Ascending aorta (tissue), 2 donors: ENCODE results near the gene TPSD1. TPM values are rescaled to one million over a fixed set of nuclear protein-coding genes. Genes with fewer than 3 reads are reported as not detected.
"Not testable (repeated sequence)": the region's sequence is repeated elsewhere in the genome, so short reads cannot be mapped to it uniquely, and the experiment has no call there.

Experiments
- DNase-seq, 2 donors: peaks; one replicate each; pipeline ENCODE4 v3.0.0-alpha.2; 2019; ENCODE audit warnings: low spot score in 2 of 2
- H3K27ac ChIP-seq, 2 donors: fragments of 200-600 bp; sonication (generic); one replicate each; pipeline ENCODE4 v1.5.1; 2016 to 2017; ENCODE audit warnings: mild to moderate bottlenecking in 1 of 2
- H3K27me3 ChIP-seq: fragments of 200-600 bp; sonication (generic); one replicate; pipeline ENCODE4 v1.5.1; 2017
- H3K36me3 ChIP-seq, 2 donors: fragments of 200-600 bp; sonication (generic); one replicate each; pipeline ENCODE4 v1.5.1; 2016
- H3K4me1 ChIP-seq, 2 donors: fragments of 200-600 bp; sonication (generic); one replicate each; pipeline ENCODE4 v1.5.1; 2016 to 2017; ENCODE audit warnings: mild to moderate bottlenecking in 1 of 2
- H3K4me3 ChIP-seq, 2 donors: fragments of 200-600 bp; sonication (generic); one replicate each; pipeline ENCODE4 v1.5.1; 2016 to 2017; ENCODE audit warnings: mild to moderate bottlenecking in 1 of 2
- H3K9me3 ChIP-seq, 2 donors: fragments of 200-600 bp; sonication (generic); one replicate each; pipeline ENCODE4 v1.5.1; 2016
- CTCF ChIP-seq, 3 experiments: fragments of 200-600 bp in 2 of 3; fragments of 450-650 bp in 1 of 3; sonication (generic) in 2 of 3; IDR thresholded peaks; one replicate each; pipeline ENCODE4 v1.5.1; 2016 to 2019; ENCODE audit warnings: antibody characterized with exemption in 3 of 3, mild to moderate bottlenecking in 1 of 3, moderate library complexity in 1 of 3
- intact Hi-C: fragments of 100-400 bp; cut with DNase I; formaldehyde crosslinking; loops from one replicate; pipeline ENCODE4 v1.15.1; 2023
- total RNA-seq: library from RNA; depleted of rRNA; stranded (reverse); fragments of >200 nt; gene quantifications from one replicate; pipeline ENCODE4 v1.1.0, GENCODE V29; 2016

Gene TPSD1
- total RNA-seq, 1 donor from 2014 or later = 20.8 TPM

GRCh38 chr16:1230471-1231212 lies 25.2 kb upstream of the TPSD1 start:
- H3K4me3 ChIP-seq, H3K27me3 ChIP-seq, DNase-seq, H3K9me3 ChIP-seq, H3K4me1 ChIP-seq, H3K36me3 ChIP-seq, H3K27ac ChIP-seq, intact Hi-C loops: not testable (repeated sequence)

GRCh38 chr16:1231301-1231700 lies 24.6 kb upstream of the TPSD1 start:
- H3K9me3 ChIP-seq, H3K27me3 ChIP-seq, H3K4me3 ChIP-seq, H3K36me3 ChIP-seq, DNase-seq, intact Hi-C loops, H3K4me1 ChIP-seq, H3K27ac ChIP-seq: not testable (repeated sequence)

GRCh38 chr16:1232049-1232748 lies 23.7 kb upstream of the TPSD1 start:
- intact Hi-C loops, H3K4me1 ChIP-seq, DNase-seq: not testable (repeated sequence)

GRCh38 chr16:1236659-1237058 lies 19.2 kb upstream of the TPSD1 start:
- H3K36me3 ChIP-seq, H3K4me3 ChIP-seq, DNase-seq, H3K27me3 ChIP-seq, intact Hi-C loops, H3K9me3 ChIP-seq, H3K4me1 ChIP-seq, H3K27ac ChIP-seq: not testable (repeated sequence)

More at GRCh38 chr16:1232049-1232748, 23.7 kb upstream of the TPSD1 start:
- not testable (repeated sequence) for H3K36me3 ChIP-seq, H3K27me3 ChIP-seq, H3K4me3 ChIP-seq, H3K9me3 ChIP-seq, H3K27ac ChIP-seq

- intact Hi-C loops = no loop called here
- Histone ChIP-seq H3K27ac (no peak overlapping the region), H3K27me3 (no peaks in the 10 kb centered on the region), H3K9me3 (no peaks in the 10 kb centered on the region), H3K36me3 (no peaks in the 10 kb centered on the region), H3K4me1 (no peaks in the 10 kb centered on the region), H3K4me3 (no peak overlapping the region)
- TF ChIP-seq CTCF (IDR thresholded peaks at IDR 0.05) = no peak
- no peak for DNase-seq
Observed at GRCh38 chr16:1237990-1238389, 17.9 kb upstream of the TPSD1 start.

- H3K36me3 ChIP-seq, H3K4me3 ChIP-seq, H3K9me3 ChIP-seq, H3K27ac ChIP-seq, intact Hi-C loops, H3K27me3 ChIP-seq, H3K4me1 ChIP-seq, DNase-seq: not testable (repeated sequence)
Observed at GRCh38 chr16:1238909-1239308, 17.0 kb upstream of the TPSD1 start.

GRCh38 chr16:1239575-1239974 lies 16.3 kb upstream of the TPSD1 start:
- DNase-seq, intact Hi-C loops: not testable (repeated sequence)

GRCh38 chr16:1240436-1240835 lies 15.4 kb upstream of the TPSD1 start, which contains the start of gene TPSAB1:
TPSAB1 (plus strand) TSS chr16:1240705; CDS start chr16:1240939, 234 bp downstream.
- intact Hi-C loops, H3K9me3 ChIP-seq, H3K36me3 ChIP-seq, H3K27ac ChIP-seq, H3K27me3 ChIP-seq, DNase-seq, H3K4me1 ChIP-seq, H3K4me3 ChIP-seq: not testable (repeated sequence)

More at GRCh38 chr16:1239575-1239974, 16.3 kb upstream of the TPSD1 start:
- H3K27ac ChIP-seq, H3K9me3 ChIP-seq, H3K36me3 ChIP-seq, H3K4me3 ChIP-seq, H3K4me1 ChIP-seq, H3K27me3 ChIP-seq: not testable (repeated sequence)

GRCh38 chr16:1241081-1241480 lies 14.8 kb upstream of the TPSD1 start:
- H3K27me3 ChIP-seq, intact Hi-C loops, H3K4me3 ChIP-seq, H3K27ac ChIP-seq, H3K36me3 ChIP-seq, DNase-seq, H3K9me3 ChIP-seq, H3K4me1 ChIP-seq: not testable (repeated sequence)

- H3K27me3 ChIP-seq, H3K4me3 ChIP-seq, DNase-seq, intact Hi-C loops, H3K9me3 ChIP-seq, H3K27ac ChIP-seq, H3K4me1 ChIP-seq, H3K36me3 ChIP-seq: not testable (repeated sequence)
Observed at GRCh38 chr16:1243363-1243762, 12.5 kb upstream of the TPSD1 start.

- H3K27ac ChIP-seq, H3K4me3 ChIP-seq, H3K9me3 ChIP-seq, H3K4me1 ChIP-seq, DNase-seq, H3K27me3 ChIP-seq, H3K36me3 ChIP-seq, intact Hi-C loops: not testable (repeated sequence)
Observed at GRCh38 chr16:1243907-1244850, 11.7 kb upstream of the TPSD1 start.
